Ishikawa (cell line): ENCODE data around the gene MYO1E.

ENCODE experiments used
- EGR1 ChIP-seq: IDR thresholded peaks from 2 replicates; pipeline ENCODE4 v1.6.1; 2012
- EP300 ChIP-seq: IDR thresholded peaks from 2 replicates; pipeline ENCODE4 v1.6.1; 2012; ENCODE audit warnings: borderline replicate concordance
- FOXM1 ChIP-seq: IDR thresholded peaks from 2 replicates; pipeline ENCODE4 v1.6.1; 2012; ENCODE audit warnings: low read depth, borderline replicate concordance
- TAF1 ChIP-seq: IDR thresholded peaks from 2 replicates; pipeline ENCODE4 v1.6.1; 2012; ENCODE audit warnings: low read depth, mild to moderate bottlenecking
- TCF12 ChIP-seq: IDR thresholded peaks from 2 replicates; pipeline ENCODE4 v1.6.1; 2012; ENCODE audit warnings: low read depth
- YY1 ChIP-seq: IDR thresholded peaks from 2 replicates; pipeline ENCODE4 v1.6.1; 2012; ENCODE audit warnings: low read depth
- TF ChIP-seq, protein P1 (sequence below): IDR thresholded peaks from 2 replicates; pipeline ENCODE4 v1.6.1; 2012; ENCODE audit warnings: low read depth, mild to moderate bottlenecking
- TF ChIP-seq, protein P2 (sequence below): IDR thresholded peaks from 2 replicates; pipeline ENCODE4 v1.6.1; 2012

DNA sequence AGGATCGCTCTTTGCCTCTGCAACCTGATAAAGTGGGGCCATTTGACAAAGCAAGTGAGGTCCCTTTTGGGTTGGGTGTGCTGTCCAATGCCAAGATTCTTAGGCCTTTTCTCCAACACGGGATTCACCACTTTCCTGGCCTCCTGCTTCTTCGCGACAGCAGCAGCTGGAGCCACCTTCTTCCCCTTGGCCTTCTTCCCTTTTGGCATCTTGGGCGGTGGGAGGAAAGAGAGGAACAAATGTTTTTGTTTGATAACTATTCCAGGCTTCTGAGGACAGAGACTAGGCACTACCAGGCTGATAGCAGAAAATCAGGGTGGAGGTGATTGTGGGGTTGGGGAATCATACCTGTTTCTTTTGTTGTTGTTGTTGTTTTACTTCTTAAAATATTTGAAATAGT, 35.3 kb upstream of the MYO1E start:
- no peak for TF ChIP-seq EP300
- TF ChIP-seq TCF12 = no peak
- TF ChIP-seq EGR1 = no peak
- no peak for TF ChIP-seq FOXM1
- TF ChIP-seq, protein P1, sequence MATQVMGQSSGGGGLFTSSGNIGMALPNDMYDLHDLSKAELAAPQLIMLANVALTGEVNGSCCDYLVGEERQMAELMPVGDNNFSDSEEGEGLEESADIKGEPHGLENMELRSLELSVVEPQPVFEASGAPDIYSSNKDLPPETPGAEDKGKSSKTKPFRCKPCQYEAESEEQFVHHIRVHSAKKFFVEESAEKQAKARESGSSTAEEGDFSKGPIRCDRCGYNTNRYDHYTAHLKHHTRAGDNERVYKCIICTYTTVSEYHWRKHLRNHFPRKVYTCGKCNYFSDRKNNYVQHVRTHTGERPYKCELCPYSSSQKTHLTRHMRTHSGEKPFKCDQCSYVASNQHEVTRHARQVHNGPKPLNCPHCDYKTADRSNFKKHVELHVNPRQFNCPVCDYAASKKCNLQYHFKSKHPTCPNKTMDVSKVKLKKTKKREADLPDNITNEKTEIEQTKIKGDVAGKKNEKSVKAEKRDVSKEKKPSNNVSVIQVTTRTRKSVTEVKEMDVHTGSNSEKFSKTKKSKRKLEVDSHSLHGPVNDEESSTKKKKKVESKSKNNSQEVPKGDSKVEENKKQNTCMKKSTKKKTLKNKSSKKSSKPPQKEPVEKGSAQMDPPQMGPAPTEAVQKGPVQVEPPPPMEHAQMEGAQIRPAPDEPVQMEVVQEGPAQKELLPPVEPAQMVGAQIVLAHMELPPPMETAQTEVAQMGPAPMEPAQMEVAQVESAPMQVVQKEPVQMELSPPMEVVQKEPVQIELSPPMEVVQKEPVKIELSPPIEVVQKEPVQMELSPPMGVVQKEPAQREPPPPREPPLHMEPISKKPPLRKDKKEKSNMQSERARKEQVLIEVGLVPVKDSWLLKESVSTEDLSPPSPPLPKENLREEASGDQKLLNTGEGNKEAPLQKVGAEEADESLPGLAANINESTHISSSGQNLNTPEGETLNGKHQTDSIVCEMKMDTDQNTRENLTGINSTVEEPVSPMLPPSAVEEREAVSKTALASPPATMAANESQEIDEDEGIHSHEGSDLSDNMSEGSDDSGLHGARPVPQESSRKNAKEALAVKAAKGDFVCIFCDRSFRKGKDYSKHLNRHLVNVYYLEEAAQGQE = no peak
- TF ChIP-seq, protein P2, sequence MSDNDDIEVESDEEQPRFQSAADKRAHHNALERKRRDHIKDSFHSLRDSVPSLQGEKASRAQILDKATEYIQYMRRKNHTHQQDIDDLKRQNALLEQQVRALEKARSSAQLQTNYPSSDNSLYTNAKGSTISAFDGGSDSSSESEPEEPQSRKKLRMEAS = no peak
- no peak for TF ChIP-seq YY1
- no peak for TF ChIP-seq TAF1
